HepG2 (cell line): Measurements from ENCODE around the gene SLIRP. TPM values are rescaled to one million over a fixed set of nuclear protein-coding genes. Genes with fewer than 3 reads are reported as not detected.

Experiments used
- AKAP8 ChIP-seq: sonication (generic); formaldehyde crosslinking; IDR thresholded peaks from 2 replicates; pipeline ENCODE4 v1.5.1; 2020; ENCODE audit warnings: mild to moderate bottlenecking, missing genetic modification reagents
- CBX1 ChIP-seq: IDR thresholded peaks from one replicate; pipeline ENCODE4 v1.6.1; 2016; ENCODE audit warnings: antibody characterized with exemption, low read depth
- DR1 ChIP-seq: sonication (generic); formaldehyde crosslinking; IDR thresholded peaks from 2 replicates; pipeline ENCODE4 v1.8.0; 2021; ENCODE audit warnings: mild to moderate bottlenecking, missing genetic modification reagents, inconsistent platforms
- ERF ChIP-seq: IDR thresholded peaks from 2 replicates; pipeline ENCODE4 v1.6.1; 2018; ENCODE audit warnings: missing biosample characterization, missing genetic modification reagents
- HES4 ChIP-seq: sonication (generic); formaldehyde crosslinking; IDR thresholded peaks from 2 replicates; pipeline ENCODE4 v1.9.0; 2021; ENCODE audit warnings: mild to moderate bottlenecking, missing genetic modification reagents, borderline replicate concordance
- JUNB ChIP-seq: sonication (generic); formaldehyde crosslinking; IDR thresholded peaks from 2 replicates; pipeline ENCODE4 v1.8.0; 2022; ENCODE audit warnings: missing genetic modification reagents, mild to moderate bottlenecking, borderline replicate concordance
- MLLT10 ChIP-seq: sonication (generic); formaldehyde crosslinking; IDR thresholded peaks from 2 replicates; pipeline ENCODE4 v1.4.0; 2020; ENCODE audit warnings: missing genetic modification reagents
- MYC ChIP-seq: sonication (generic); formaldehyde crosslinking; IDR thresholded peaks from 2 replicates; pipeline ENCODE4 v1.9.0; 2021; ENCODE audit warnings: missing genetic modification reagents, borderline replicate concordance
- NBN ChIP-seq: fragments of 450-650 bp; conservative IDR thresholded peaks from 2 replicates; pipeline ENCODE4 v1.6.1; 2017
- PBX3 ChIP-seq: sonication (generic); formaldehyde crosslinking; IDR thresholded peaks from 2 replicates; pipeline ENCODE4 v1.8.1; 2023; ENCODE audit warnings: missing genetic modification reagents, inconsistent platforms, borderline replicate concordance
- PREB ChIP-seq: sonication (generic); formaldehyde crosslinking; IDR thresholded peaks from 2 replicates; pipeline ENCODE4 v1.4.0; 2020; ENCODE audit warnings: missing genetic modification reagents
- RAD51 ChIP-seq: fragments of 450-650 bp; IDR thresholded peaks from 2 replicates; pipeline ENCODE4 v1.6.1; 2016; ENCODE audit warnings: borderline replicate concordance
- SAP130 ChIP-seq: IDR thresholded peaks from 2 replicates; pipeline ENCODE4 v1.6.1; 2016; ENCODE audit warnings: low read depth
- TARDBP ChIP-seq: sonication (generic); formaldehyde crosslinking; IDR thresholded peaks from 2 replicates; pipeline ENCODE4 v1.8.0; 2022; ENCODE audit warnings: mild to moderate bottlenecking, missing genetic modification reagents
- THAP9 ChIP-seq: sonication (generic); formaldehyde crosslinking; IDR thresholded peaks from 2 replicates; pipeline ENCODE4; 2020; ENCODE audit warnings: missing genetic modification reagents, mild to moderate bottlenecking, borderline replicate concordance
- YY1 ChIP-seq: IDR thresholded peaks from 2 replicates; pipeline ENCODE4 v1.6.1; 2011; ENCODE audit warnings: low read length, low read depth, moderate library complexity, mild to moderate bottlenecking; ENCODE audit not compliant: insufficient read depth, insufficient replicate concordance
- ZBTB10 ChIP-seq: sonication (generic); formaldehyde crosslinking; IDR thresholded peaks from 2 replicates; pipeline ENCODE4 v1.4.0; 2020; ENCODE audit warnings: missing genetic modification reagents, borderline replicate concordance
- ZNF501 ChIP-seq: sonication (generic); formaldehyde crosslinking; IDR thresholded peaks from 2 replicates; pipeline ENCODE4 v1.5.1; 2020; ENCODE audit warnings: mild to moderate bottlenecking, moderate library complexity, missing genetic modification reagents
- ZNF530 ChIP-seq: sonication (generic); formaldehyde crosslinking; IDR thresholded peaks from 2 replicates; pipeline ENCODE4 v1.5.0; 2020; ENCODE audit warnings: low read depth, mild to moderate bottlenecking, missing genetic modification reagents
- ZNF577 ChIP-seq: sonication (generic); formaldehyde crosslinking; IDR thresholded peaks from 2 replicates; pipeline ENCODE4 v1.4.0; 2020; ENCODE audit warnings: mild to moderate bottlenecking, low read depth, missing genetic modification reagents, borderline replicate concordance
- ZNF589 ChIP-seq: sonication (generic); formaldehyde crosslinking; conservative IDR thresholded peaks from 2 replicates; pipeline ENCODE4 v1.8.0; 2022; ENCODE audit warnings: mild to moderate bottlenecking, moderate library complexity, missing genetic modification reagents
- ZNF790 ChIP-seq: sonication (generic); formaldehyde crosslinking; IDR thresholded peaks from 2 replicates; pipeline ENCODE4 v1.8.0; 2022; ENCODE audit warnings: missing genetic modification reagents, mild to moderate bottlenecking, borderline replicate concordance
- ZNF883 ChIP-seq: sonication (generic); formaldehyde crosslinking; IDR thresholded peaks from 2 replicates; pipeline ENCODE4 v1.5.1; 2020; ENCODE audit warnings: mild to moderate bottlenecking, missing genetic modification reagents; ENCODE audit errors: not compliant biosample characterization
- polyA plus RNA-seq, 8 experiments: library from polyadenylated mRNA; depleted of rRNA in 3 of 8; stranded (reverse) in 7 of 8; unstranded in 1 of 8; fragments of >200 nt; fragmentation: Illumina TruSeq in 4 of 8; extraction: Trizol in 4 of 8; gene quantifications; 2 replicates each; pipeline versions ENCODE4 v1.2.1 to v1.2.3, GENCODE V29; 2011 to 2016; ENCODE audit warnings: low read depth in 4 of 8, missing spikeins in 1 of 8, mixed read lengths in 1 of 8; ENCODE audit not compliant: insufficient read depth in 1 of 8
- total RNA-seq, 5 experiments: library from RNA; depleted of rRNA; stranded (reverse); fragments of >200 nt; fragmentation: Illumina TruSeq; extraction: Trizol; gene quantifications; 2 replicates each; pipeline ENCODE4 v1.2.3, GENCODE V29; 2016; ENCODE audit warnings: low read depth in 1 of 5

Gene SLIRP
- total and polyA plus RNA-seq, 2 of the 13 experiments (the other 11 are each of a cell fraction or from before 2014, with no cell fraction given): 281 to 548 TPM

GRCh38 chr14:77707724-77708408 is at the start of gene SLIRP, which contains the start of gene ALKBH1 (continued):
- TF ChIP-seq ZNF530 (CRISPR knock-in tag): peak; percentile 80; the same call in 1 of the 2 replicates
- no peak for TF ChIP-seq RAD51
- TF ChIP-seq ZNF883 (CRISPR knock-in tag): peak; percentile 82
- TF ChIP-seq JUNB: no peak
- TF ChIP-seq CBX1: no peak
- peak; percentile 90 for TF ChIP-seq MYC (CRISPR knock-in tag)
- peak; percentile 80 for TF ChIP-seq TARDBP (CRISPR knock-in tag)
- TF ChIP-seq ERF: peak; percentile 85
- TF ChIP-seq DR1 (CRISPR knock-in tag): 0 out of 2 replicates have a peak, but pooled peaks have one; percentile 32
- peak; percentile 82 for TF ChIP-seq ZNF501 (CRISPR knock-in tag)
- TF ChIP-seq THAP9 (CRISPR knock-in tag): peak; percentile 96
- TF ChIP-seq SAP130: peak; percentile 94
- no peak for TF ChIP-seq NBN
- no peak for TF ChIP-seq ZNF577 (CRISPR knock-in tag)
- TF ChIP-seq ZBTB10 (CRISPR knock-in tag): 0 out of 2 replicates have a peak, but pooled peaks have one; percentile 30
- TF ChIP-seq MLLT10 (CRISPR knock-in tag): no peak
- TF ChIP-seq PBX3 (CRISPR knock-in tag): no peak
- TF ChIP-seq ZNF790: no peak
- no peak for TF ChIP-seq AKAP8
- no peak for TF ChIP-seq PREB
- TF ChIP-seq ZNF589 (CRISPR knock-in tag): no peak
- TF ChIP-seq YY1: peak; percentile 97
- TF ChIP-seq HES4: no peak; the same call in 1 of the 2 replicates
